Bronchial epithelial cell (primary cell): Measurements from ENCODE around the gene FOXO6. TPM values are rescaled to one million over a fixed set of nuclear protein-coding genes. Genes with fewer than 3 reads are reported as not detected.

Experiments
- DNase-seq: peaks from one replicate; pipeline ENCODE4 v3.0.0-alpha.2; 2010; ENCODE audit warnings: low read depth
- FAIRE-seq: peaks from 2 replicates; lab custom pipeline; 2011; peaks lifted over from hg19 to GRCh38; lab: Jason Lieb, UNC
- H3K27me3 ChIP-seq: 2 replicates; pipeline ENCODE4 v1.5.1; 2011; ENCODE audit warnings: low read length; ENCODE audit not compliant: control insufficient read depth, insufficient read depth
- H3K36me3 ChIP-seq: 2 replicates; pipeline ENCODE4 v1.5.1; 2011; ENCODE audit warnings: low read length; ENCODE audit not compliant: control insufficient read depth, insufficient read depth
- H3K4me3 ChIP-seq: 2 replicates; pipeline ENCODE4 v1.5.1; 2011; ENCODE audit warnings: mild to moderate bottlenecking, low read depth, low read length, control low read depth
- total RNA-seq: library from RNA; depleted of rRNA; stranded (reverse); fragments of >200 nt; gene quantifications from 2 replicates; pipeline ENCODE4 v1.2.1, GENCODE V29; 2014
- TF ChIP-seq, protein P1 (sequence below): IDR thresholded peaks from 2 replicates; pipeline ENCODE4 v1.5.1; 2011; ENCODE audit warnings: mild to moderate bottlenecking, moderate library complexity, low read length, control low read depth, inconsistent platforms; ENCODE audit not compliant: insufficient read depth, severe bottlenecking

Gene FOXO6
- total RNA-seq, 1 donor from 2014 or later, result not detected

DNA sequence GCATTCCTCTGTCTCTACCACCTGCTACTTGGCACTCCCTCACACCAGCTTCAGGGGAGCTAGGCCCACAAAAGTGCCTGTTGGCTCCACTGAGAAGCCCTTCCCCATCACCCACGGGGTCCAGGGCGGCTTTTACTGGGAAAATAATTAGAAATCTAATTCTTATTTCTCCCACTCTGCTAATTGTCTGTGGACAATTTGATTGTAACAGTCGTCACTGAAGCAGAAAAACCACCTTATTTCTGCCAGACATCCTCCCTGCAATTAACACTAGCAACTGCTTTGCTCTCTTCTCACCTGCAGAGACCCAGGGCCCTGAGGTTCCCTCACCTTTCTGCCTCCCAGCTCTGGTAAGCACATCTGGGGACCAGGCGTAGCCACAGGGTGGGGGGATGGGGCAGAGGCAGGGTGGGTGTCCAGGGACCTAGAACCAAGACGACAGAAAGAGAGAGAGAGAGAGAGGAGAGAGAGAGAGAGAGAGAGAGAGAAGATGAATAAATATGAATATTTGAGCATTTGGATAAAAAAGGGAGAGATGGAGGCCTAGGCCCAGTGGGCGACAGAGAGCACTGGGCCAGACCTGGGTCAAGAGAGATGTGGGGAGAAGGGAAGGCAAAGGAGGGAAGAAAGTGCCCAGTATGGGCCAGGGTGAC lies 32.6 kb downstream of the FOXO6 start:
- TF ChIP-seq, protein P1, sequence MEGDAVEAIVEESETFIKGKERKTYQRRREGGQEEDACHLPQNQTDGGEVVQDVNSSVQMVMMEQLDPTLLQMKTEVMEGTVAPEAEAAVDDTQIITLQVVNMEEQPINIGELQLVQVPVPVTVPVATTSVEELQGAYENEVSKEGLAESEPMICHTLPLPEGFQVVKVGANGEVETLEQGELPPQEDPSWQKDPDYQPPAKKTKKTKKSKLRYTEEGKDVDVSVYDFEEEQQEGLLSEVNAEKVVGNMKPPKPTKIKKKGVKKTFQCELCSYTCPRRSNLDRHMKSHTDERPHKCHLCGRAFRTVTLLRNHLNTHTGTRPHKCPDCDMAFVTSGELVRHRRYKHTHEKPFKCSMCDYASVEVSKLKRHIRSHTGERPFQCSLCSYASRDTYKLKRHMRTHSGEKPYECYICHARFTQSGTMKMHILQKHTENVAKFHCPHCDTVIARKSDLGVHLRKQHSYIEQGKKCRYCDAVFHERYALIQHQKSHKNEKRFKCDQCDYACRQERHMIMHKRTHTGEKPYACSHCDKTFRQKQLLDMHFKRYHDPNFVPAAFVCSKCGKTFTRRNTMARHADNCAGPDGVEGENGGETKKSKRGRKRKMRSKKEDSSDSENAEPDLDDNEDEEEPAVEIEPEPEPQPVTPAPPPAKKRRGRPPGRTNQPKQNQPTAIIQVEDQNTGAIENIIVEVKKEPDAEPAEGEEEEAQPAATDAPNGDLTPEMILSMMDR, result no peak
- no peak for FAIRE-seq
- Histone ChIP-seq H3K4me3 (no peak overlapping the region), H3K36me3 (no peaks in the 10 kb centered on the region), H3K27me3 (peaks cover 6% of the 10 kb centered on the region)
- DNase-seq, result no peak

DNA sequence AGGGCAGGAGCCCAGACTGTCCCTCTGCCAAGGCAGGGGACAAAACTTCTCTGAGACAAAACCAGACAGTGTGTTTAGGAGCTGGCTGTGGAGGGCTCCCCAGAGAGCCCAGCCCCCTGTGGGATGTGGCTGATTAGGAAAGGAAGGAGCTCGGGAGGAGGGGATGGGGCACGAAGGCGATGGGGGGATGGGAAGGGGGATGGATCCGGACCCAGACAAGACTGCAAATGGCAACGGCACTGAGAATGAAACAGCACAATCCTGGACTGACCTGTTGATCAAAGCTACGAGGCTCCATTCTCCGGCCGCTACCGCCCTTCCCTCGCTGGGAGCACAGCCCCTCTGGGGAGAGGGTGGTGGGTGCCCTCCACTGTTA lies 33.1 kb downstream of the FOXO6 start:
- Histone ChIP-seq H3K36me3 (no peaks in the 10 kb centered on the region), H3K4me3 (no peak overlapping the region), H3K27me3 (peaks cover 6% of the 10 kb centered on the region)
- TF ChIP-seq, protein P1, result no peak
- FAIRE-seq, result no peak
- no peak for DNase-seq

DNA sequence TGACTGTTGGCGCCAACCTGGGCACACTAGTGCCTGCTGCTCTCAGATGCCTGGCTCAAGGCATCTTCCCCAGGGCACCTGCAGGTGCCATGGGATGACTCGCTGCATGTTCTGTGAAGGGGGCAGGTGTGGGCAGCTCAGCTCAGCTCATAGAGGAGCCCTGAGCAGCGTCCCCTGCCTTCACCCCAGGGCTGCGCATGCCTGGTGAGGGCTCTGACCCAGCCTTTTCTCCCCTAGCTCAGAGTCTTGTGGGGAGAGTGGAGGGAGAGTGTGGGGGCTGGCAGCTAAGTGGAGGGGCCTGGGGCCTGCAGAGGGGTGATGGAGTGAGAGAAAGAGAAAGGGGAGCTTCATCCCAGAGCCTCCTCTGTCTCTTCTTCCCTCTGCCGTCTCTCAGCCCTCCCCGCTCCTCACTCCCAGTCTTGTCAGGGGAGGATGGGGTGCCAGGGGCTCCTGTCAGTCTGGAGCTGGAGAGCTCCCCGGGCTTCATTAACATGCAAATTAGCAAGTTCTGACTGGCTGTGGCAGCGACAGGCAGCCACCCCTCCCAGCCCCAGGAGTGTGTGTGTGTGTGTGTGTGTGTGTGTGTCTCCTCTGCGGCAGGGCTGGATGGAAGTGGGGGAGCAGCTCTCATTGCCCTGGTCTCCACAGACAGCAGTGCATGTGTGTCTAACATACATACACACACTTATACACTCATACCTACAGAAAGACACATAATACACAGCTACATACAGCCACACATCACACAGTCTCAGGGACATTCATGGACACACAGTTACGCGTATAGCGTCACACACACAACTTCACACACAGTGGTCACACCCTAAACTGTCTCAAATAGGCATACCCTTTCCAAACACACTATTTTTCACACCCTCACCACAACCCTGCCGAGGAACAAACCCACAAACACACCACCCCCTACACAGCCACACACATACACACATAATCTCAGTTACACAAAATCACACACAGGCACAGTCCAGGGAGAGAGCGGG lies 34.0 kb downstream of the FOXO6 start:
- Histone ChIP-seq H3K4me3 (no peak overlapping the region), H3K27me3 (peaks cover 6% of the 10 kb centered on the region), H3K36me3 (no peaks in the 10 kb centered on the region)
- FAIRE-seq, result peak; percentile 77
- TF ChIP-seq, protein P1, result peak; percentile 3
- DNase-seq, result peak; percentile 8

DNA sequence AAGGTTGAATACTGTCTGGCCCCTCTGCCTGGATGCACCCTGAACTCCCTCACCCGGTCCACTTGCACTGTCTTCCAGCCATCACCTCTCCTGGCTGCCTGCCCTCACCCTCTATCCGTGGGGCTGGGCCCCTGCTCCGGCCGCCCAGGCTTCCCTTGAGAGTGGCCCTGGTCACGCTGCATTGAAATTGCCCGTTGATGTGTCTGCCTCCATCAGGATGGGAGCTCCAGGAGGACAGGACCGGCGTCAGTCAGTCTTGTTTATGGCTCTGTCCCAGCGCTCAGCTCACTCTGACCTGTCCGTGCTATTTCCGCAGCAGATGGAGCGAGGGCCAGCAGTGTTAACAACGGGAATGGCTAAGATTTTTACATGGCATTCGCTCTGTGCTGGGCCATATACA lies 34.9 kb downstream of the FOXO6 start:
- H3K27me3 ChIP-seq, result peaks cover 6% of the 10 kb centered on the region
- H3K36me3 ChIP-seq, result no peaks in the 10 kb centered on the region
- H3K4me3 ChIP-seq, result no peak overlapping the region
- TF ChIP-seq, protein P1, result no peak
- DNase-seq, result no peak
- peak; percentile 7 for FAIRE-seq

DNA sequence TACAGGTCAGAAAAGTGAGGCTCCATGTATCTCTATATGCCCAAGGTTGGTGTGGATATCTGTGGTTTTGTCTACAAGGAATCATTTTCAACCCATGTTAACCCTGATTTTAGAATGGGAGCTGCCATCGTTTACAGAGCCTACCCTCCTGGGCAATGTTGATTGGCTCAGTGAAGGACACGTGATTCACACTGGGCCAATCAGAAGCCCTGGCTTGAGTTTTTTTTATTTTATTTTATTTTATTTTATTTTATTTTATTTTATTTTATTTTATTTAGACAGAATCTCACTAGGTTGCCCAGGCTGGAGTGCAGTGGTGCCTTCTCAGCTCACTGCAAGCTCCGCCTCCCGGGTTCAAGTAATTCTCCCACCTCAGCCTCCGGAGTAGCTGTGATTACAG lies 35.8 kb downstream of the FOXO6 start:
- FAIRE-seq (no peak), DNase-seq (no peak)
- Histone ChIP-seq H3K27me3 (peaks cover 6% of the 10 kb centered on the region), H3K36me3 (no peaks in the 10 kb centered on the region), H3K4me3 (no peak overlapping the region)
- TF ChIP-seq, protein P1, result no peak
